Erythroblast (primary cell): ENCODE results near the gene CCDC197.

Source experiments
- GATA1 ChIP-seq: IDR thresholded peaks from 2 replicates; pipeline ENCODE4 v1.6.1; 2011; ENCODE audit warnings: low read depth, mild to moderate bottlenecking, control low read depth, low read length, moderate library complexity
- POLR2A ChIP-seq: IDR thresholded peaks from 2 replicates; pipeline ENCODE4 v1.6.1; 2011; ENCODE audit warnings: mild to moderate bottlenecking, low read length

GRCh38 chr14:94038921-94039629 is 42.0 kb downstream of the CCDC197 start:
- no peak for TF ChIP-seq POLR2A
- no peak for TF ChIP-seq GATA1
